HG03378 (cell line): ENCODE data around the gene MGMT.
"Not testable (repeated sequence)": the region's sequence is repeated elsewhere in the genome, so short reads cannot be mapped to it uniquely, and the experiment has no call there.

ENCODE experiments used
- ATAC-seq: cut with Tn5 transposase; IDR thresholded peaks from one replicate; pipeline ENCODE4 v1.9.1; 2021; ENCODE audit warnings: mild to moderate bottlenecking, moderate library complexity; ENCODE audit not compliant: unreplicated experiment

MGMT gene

GRCh38 chr10:129466703-129467358 lies at the start of gene MGMT:
MGMT (plus strand) TSS chr10:129467241.
- ATAC-seq = peak; percentile 74

GRCh38 chr10:129417870-129418269 lies 49.2 kb upstream of the MGMT start:
- ATAC-seq = no peak

GRCh38 chr10:129418496-129419225 lies 48.4 kb upstream of the MGMT start:
- ATAC-seq = no peak

GRCh38 chr10:129419397-129419796 lies 47.6 kb upstream of the MGMT start:
- ATAC-seq = no peak

GRCh38 chr10:129421399-129422010 lies 45.5 kb upstream of the MGMT start:
- no peak for ATAC-seq

GRCh38 chr10:129424978-129425377 lies 42.1 kb upstream of the MGMT start:
- no peak for ATAC-seq

GRCh38 chr10:129426606-129427005 lies 40.4 kb upstream of the MGMT start:
- no peak for ATAC-seq

GRCh38 chr10:129433266-129433665 lies 33.8 kb upstream of the MGMT start:
- no peak for ATAC-seq

GRCh38 chr10:129435724-129436123 lies 31.3 kb upstream of the MGMT start:
- not testable (repeated sequence) for ATAC-seq

- no peak for ATAC-seq
These were observed 29.0 kb upstream of the MGMT start for GRCh38 chr10:129438024-129438423.

GRCh38 chr10:129440247-129440646 lies 26.8 kb upstream of the MGMT start:
- no peak for ATAC-seq

GRCh38 chr10:129440722-129441316 lies 26.2 kb upstream of the MGMT start:
- ATAC-seq = no peak

- no peak for ATAC-seq
These were observed 25.6 kb upstream of the MGMT start for GRCh38 chr10:129441372-129442009.

- no peak for ATAC-seq
These were observed 24.2 kb upstream of the MGMT start for GRCh38 chr10:129442866-129443265.

GRCh38 chr10:129444359-129444758 lies 22.7 kb upstream of the MGMT start:
- ATAC-seq = no peak

- no peak for ATAC-seq
These were observed 21.4 kb upstream of the MGMT start for GRCh38 chr10:129445436-129446182.

GRCh38 chr10:129446183-129446581 lies 20.9 kb upstream of the MGMT start:
- no peak for ATAC-seq

GRCh38 chr10:129447486-129447885 lies 19.6 kb upstream of the MGMT start:
- ATAC-seq = no peak

GRCh38 chr10:129448086-129448485 lies 19.0 kb upstream of the MGMT start:
- no peak for ATAC-seq

GRCh38 chr10:129448539-129448938 lies 18.5 kb upstream of the MGMT start:
- no peak for ATAC-seq

- ATAC-seq = no peak
These were observed 17.1 kb upstream of the MGMT start for GRCh38 chr10:129449893-129450292.
